Measurements from ENCODE around the gene IGSF9B.

Gene IGSF9B

GRCh38 chr11:133917921-133918607 is 38.7 kb downstream of the IGSF9B start:
- DNase-seq: no peak

- no peak for DNase-seq
Measured at GRCh38 chr11:133916784-133917440, 39.9 kb downstream of the IGSF9B start.

DNA sequence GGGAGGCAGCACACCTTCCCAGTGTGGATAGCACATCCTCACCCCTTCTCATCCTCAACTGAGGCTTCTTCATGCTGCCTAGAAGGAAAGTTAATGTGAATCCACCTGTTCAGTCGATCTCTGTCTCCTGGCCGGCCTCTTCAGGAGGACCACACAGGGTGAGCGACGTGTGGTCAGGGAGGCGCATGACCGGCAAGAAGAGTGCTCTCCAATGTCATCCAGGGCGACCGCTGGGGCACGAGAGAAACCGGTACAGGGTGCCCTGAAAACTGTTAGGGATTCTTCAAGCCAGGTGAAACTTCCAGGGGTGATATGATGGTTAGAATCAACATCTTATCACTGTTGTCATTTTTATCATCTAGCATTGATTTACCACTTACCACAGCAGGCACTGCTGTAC is 43.0 kb downstream of the IGSF9B start:
- no peak for DNase-seq

GRCh38 chr11:133911171-133911570 is 45.6 kb downstream of the IGSF9B start:
- DNase-seq: no peak

GRCh38 chr11:133910101-133910500 is 46.7 kb downstream of the IGSF9B start:
- DNase-seq: no peak

- DNase-seq: no peak
Measured at GRCh38 chr11:133908827-133909226, 47.9 kb downstream of the IGSF9B start.

DNA sequence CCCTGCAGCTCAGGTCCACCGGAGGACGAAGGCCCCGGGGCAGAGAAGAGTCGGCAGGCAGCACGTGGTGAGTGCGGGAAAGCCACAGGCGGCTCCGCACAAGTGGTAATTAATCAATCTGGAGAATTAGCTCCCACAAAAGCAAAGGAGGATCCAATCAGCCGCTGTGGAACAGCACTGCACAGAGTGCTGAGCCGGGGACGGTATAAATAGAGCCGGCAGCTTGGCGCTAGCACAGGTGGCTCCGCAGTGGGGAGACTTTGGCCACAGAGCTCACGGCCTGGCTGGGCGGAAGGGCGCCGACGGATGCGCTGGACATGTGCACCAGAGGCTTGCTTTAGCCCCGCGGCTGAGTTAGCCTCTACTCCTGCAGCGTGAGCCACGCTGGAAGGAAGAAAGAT is 48.9 kb downstream of the IGSF9B start:
- DNase-seq: no peak

- DNase-seq: no peak
Measured at GRCh38 chr11:133907216-133907615, 49.6 kb downstream of the IGSF9B start.

DNA sequence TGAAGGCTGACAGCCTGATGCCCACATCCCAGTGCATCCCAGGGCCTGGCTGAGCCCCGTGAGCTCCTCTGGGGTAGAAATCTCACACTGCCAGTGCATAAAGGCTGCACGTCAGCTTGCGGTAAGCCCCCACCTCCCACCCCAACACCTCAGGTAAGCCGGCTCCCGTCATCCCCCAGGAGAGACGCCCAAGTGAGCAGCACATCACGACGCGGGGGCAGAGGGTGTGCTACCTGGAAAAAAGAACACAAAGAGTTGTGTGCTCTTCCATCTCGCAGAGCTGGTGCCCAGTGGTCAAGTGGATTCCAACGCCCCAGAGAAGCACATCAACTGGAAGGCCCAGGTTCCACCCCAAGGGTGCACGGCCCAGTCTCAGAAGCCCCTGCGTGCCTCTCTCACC is 50.0 kb downstream of the IGSF9B start:
- no peak for DNase-seq

DNA sequence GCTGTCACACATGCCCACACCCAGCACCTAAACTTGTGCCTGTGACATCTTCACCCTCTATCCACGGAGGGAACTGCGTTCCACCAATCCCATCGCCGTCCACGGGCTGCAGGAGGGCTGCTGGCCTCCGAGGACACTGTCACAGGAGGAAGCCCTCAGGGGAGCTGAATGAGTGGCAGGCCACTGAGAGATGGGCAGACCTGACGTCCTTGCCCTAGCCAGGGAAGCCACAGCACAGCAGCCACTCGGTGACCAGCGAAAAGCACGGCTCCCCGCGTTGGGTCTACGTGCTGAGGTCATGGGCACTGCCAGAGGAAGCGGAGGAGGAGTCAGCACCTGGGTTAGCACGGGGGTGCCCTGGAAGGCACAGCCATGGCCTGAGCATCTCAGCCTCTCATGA is 50.5 kb downstream of the IGSF9B start:
- no peak for DNase-seq

- DNase-seq: no peak
Measured at GRCh38 chr11:133905677-133906156, 51.1 kb downstream of the IGSF9B start.

- no peak for DNase-seq
Measured at GRCh38 chr11:133904818-133905515, 51.8 kb downstream of the IGSF9B start.

GRCh38 chr11:133903875-133904817 is 52.6 kb downstream of the IGSF9B start:
- DNase-seq: no peak

GRCh38 chr11:133903056-133903455 is 53.7 kb downstream of the IGSF9B start:
- DNase-seq: no peak

DNA sequence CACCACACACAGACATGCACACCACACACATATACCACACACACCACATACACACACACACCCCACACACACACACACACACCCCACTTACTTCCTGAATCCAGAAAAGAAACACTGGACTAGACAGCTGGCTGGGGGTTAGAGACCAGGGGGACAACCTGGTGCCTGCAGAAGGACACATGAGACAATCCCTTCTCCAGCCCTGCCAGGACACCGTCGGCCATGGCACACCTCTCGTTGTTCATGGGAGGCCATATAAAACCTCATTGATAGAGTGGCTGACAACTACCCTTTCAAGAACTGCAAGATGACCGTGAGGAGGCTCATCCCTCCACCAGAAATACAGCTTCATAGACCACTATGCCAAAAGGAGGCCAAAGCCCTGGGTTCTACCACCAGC is 54.3 kb downstream of the IGSF9B start:
- DNase-seq: no peak

GRCh38 chr11:133901999-133902398 is 54.8 kb downstream of the IGSF9B start:
- DNase-seq: no peak

GRCh38 chr11:133901316-133901715 is 55.5 kb downstream of the IGSF9B start:
- DNase-seq: no peak

DNA sequence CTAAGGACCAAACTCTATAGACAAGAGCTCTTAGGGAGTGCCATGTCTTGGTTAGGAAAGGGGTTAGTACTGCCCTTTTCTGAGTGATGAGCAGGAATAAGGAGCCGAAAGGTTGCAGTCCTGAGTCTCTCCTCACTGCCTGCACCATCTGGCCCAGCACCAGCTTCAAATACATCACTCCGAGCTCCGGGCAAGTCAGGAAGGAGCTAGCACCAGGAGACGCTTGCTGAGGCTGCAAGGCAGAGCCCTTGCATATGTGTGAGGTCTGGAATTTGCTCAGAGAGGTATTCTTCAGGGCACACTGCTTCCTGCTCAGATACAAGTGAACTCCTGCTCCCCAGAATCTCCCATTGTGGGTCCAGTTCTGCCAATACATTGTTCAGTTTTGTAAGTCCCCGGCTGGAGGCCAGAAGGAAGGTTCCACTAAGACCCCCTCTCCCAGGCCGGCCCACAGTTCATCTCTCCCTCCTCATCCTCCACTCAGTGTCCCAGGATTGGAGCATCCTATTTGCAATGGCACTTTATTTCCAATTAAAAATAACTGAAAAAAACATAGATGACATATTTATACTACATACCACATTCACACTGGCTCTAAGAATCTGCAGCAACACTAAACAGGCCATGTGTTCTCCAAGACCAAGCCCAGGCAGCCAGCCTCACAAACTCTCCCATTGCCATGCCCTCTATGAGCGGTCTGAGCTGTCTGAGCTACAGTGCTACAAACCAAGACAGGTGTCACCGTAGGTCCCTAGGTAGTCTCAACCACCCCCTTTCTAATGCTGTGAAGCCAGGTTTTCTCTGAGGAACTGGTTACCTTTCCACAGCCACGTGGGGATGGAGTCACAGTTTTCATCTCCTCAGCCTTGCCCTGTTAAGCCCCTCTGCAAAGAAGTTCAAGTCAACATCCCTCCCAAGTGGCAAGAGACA is 56.3 kb downstream of the IGSF9B start:
- DNase-seq: no peak

- no peak for DNase-seq
Measured at GRCh38 chr11:133898770-133899115, 58.0 kb downstream of the IGSF9B start.

DNA sequence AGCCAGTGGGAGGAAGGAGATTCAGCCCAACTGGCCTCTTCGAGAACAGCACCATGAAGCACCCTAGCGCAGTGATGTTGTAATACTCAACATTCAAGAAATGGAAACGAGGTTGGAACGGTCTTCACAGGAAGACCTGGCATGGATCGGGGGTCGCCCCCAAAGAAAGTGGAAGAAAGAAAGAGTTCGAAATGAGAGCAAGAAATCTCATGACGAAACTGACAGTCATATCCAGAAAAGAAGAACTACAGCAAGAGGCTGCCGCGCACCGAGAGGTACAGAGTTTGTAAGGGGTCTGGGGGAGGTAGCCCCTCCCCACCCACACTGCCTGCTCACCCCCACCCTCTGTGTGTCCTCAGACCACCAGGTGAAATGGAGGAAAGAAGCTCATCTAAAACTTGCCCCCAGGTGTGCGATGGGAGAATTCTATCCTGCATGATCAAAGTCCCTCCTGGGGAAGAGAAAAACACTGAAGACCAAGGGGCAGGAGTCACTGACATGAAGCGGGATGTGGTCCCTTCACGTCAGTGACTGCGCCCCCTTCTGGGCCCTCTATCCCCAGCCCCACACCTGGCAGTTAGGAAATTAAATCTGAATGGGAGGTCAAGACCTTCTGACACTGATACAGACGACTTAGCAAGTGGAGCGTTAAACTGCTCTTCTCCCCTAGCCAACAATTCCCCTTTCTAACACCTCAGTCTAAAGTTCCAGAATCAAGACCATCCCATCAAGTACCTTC is 58.6 kb downstream of the IGSF9B start:
- DNase-seq: no peak

DNA sequence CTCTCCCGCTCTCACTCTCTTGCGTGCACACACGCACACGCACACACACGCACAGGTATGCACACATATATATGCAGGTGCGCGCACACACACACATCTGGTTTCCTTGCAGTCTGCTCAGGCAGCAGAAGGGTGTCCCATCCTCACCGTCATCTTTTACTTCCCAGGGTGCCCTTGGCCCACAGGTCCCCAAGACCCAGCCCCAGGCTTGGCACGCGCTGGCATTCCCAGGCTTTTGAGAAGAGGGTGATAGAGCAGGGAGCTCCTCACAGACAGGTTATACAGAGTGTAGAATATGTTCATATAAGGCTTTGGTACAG is 59.5 kb downstream of the IGSF9B start:
- DNase-seq: no peak

Measured in activated effector memory CD4-positive, alpha-beta T cell treated with Interleukin-2 at 50 U/mL for 16 hours (primary cell).